ENCODE results near the gene ITSN1.

ITSN1 gene

DNA sequence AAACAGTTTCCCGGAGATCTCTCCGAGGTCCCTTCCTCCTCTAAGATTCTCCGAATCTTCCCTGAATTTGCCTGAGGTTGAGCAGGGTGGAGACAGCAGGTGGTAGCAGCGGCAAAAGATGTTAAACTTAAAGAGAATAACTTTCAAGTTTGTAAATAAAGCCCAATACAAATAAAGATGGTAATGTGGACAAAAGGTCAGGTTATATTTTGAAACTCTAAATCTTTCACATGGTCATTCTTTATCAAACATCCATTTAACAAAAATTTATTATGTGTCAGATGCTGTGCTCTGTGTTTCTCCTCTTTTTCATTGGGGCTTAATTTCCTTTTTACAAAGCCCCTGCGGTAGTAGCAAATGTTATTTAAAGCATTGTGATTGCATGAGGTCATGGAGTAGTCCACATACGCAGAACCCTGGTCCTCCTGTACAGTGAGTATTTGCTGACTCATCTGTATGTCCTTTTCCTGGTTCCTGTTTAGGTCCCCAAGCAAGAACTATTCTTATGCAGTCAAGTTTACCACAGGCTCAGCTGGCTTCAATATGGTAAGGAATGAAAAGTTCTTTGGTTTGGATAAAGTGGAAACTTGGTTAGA lies 119.2 kb downstream of the ITSN1 start:
- no peak overlapping the region for H3K27ac ChIP-seq
- no peak for TF ChIP-seq CTCF (conservative IDR thresholded peaks at IDR 0.05)

GRCh38 chr21:33762803-33763581 lies 120.7 kb downstream of the ITSN1 start:
- H3K27ac ChIP-seq = no peak overlapping the region
- TF ChIP-seq CTCF (conservative IDR thresholded peaks at IDR 0.05) = no peak

- no peak for TF ChIP-seq CTCF (conservative IDR thresholded peaks at IDR 0.05)
- H3K27ac ChIP-seq = no peak overlapping the region
Observed at GRCh38 chr21:33763582-33763899, 121.2 kb downstream of the ITSN1 start.

DNA sequence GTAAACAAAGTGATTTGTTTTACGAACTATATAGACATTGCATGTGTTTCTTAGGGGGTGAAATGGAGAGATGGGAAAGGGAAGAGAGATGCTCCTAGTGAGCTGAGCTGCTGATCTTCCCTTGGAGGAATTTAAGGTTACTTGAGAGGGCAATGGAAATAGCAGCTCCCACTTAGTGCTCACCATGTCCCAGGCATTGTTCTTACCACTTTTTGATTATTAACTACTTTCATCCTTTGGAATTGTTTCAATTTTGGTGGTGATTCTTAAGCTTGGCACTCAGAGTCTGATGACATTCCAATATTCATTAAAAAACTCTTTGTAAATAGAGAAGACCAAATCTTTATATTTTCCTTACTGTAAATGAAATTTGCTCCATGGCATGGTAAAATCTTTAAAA lies 124.9 kb downstream of the ITSN1 start:
- no peak overlapping the region for H3K27ac ChIP-seq
- no peak for TF ChIP-seq CTCF (conservative IDR thresholded peaks at IDR 0.05)

DNA sequence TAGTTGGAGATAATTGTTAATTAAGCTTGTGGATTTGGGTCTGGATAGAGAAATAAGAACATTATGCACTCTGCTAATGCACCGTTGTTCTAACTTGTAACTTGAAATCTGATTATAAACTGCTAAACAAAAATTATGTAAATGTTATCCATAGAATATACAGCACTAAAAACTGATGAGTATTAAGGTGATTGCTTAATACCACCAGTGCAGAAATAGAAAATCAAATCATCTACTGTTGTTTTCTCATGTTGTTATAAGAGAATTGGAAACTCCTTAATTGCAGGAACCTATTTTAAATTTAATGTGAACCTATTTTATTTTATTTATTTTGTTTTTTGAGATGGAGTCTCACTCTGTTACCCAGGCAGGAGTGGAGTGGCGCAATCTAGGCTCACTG lies 125.7 kb downstream of the ITSN1 start:
- H3K27ac ChIP-seq = no peak overlapping the region

DNA sequence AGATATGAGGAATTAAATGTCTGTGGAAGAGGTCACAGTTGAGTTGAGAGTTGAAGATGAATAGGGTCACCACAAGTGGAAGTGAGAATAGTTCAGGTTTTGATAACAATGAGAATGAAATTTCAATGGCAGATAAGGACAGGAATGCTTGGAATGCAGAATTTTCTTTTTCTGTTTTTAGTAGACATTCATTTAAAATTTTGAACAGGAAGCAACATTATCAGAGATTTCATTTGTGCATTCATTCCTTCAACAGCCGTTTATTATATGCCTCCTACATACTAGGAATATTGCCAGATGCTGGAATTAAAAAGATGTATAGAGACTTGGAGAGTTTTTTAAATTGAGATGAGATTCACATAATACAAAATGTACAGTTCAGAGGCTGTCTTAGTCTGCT lies 126.8 kb downstream of the ITSN1 start:
- no peak overlapping the region for H3K27ac ChIP-seq
- no peak for TF ChIP-seq CTCF (conservative IDR thresholded peaks at IDR 0.05)

More for the DNA sequence above, 125.7 kb downstream of the ITSN1 start:
- no peak for TF ChIP-seq CTCF (conservative IDR thresholded peaks at IDR 0.05)

- no peak overlapping the region for H3K27ac ChIP-seq
Observed at GRCh38 chr21:33770542-33770941, 128.2 kb downstream of the ITSN1 start.

More at GRCh38 chr21:33770542-33770941, 128.2 kb downstream of the ITSN1 start:
- TF ChIP-seq CTCF (conservative IDR thresholded peaks at IDR 0.05) = no peak

Measured in VCaP (cell line).